ENCODE data around the gene DOP1B. TPM values are rescaled to one million over a fixed set of nuclear protein-coding genes. Genes with fewer than 3 reads are reported as not detected.

The DOP1B gene
- total RNA-seq, 4 donors from 2014 or later = 6.9 to 17.7 (median 15.1) TPM

DNA sequence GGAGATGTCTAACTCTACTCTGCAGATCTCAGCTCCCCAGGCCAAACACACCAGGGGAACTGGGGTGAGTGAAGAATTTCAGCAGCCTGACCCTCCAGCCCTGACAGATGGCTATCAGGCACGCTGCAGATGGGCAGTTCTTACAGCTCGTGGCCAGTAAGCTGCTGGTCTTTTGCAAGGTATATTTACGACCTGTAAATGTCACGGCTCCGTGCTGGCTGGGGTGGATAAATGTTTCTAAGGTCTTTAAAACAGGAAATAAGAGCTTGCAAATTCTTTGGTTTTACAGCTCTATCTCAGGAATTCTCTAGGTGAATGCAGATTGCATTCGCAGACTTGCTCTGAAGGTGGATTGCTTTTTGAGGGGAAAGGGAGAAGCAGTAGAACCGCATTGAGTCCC is 10.1 kb downstream of the DOP1B start:
- TF ChIP-seq, protein P1, sequence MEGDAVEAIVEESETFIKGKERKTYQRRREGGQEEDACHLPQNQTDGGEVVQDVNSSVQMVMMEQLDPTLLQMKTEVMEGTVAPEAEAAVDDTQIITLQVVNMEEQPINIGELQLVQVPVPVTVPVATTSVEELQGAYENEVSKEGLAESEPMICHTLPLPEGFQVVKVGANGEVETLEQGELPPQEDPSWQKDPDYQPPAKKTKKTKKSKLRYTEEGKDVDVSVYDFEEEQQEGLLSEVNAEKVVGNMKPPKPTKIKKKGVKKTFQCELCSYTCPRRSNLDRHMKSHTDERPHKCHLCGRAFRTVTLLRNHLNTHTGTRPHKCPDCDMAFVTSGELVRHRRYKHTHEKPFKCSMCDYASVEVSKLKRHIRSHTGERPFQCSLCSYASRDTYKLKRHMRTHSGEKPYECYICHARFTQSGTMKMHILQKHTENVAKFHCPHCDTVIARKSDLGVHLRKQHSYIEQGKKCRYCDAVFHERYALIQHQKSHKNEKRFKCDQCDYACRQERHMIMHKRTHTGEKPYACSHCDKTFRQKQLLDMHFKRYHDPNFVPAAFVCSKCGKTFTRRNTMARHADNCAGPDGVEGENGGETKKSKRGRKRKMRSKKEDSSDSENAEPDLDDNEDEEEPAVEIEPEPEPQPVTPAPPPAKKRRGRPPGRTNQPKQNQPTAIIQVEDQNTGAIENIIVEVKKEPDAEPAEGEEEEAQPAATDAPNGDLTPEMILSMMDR (IDR thresholded peaks at IDR 0.05) = no peak
- DNase-seq (ENCODE audit: low spot score) (no peak), ATAC-seq (ENCODE audit: low FRiP score) (no peak)

DNA sequence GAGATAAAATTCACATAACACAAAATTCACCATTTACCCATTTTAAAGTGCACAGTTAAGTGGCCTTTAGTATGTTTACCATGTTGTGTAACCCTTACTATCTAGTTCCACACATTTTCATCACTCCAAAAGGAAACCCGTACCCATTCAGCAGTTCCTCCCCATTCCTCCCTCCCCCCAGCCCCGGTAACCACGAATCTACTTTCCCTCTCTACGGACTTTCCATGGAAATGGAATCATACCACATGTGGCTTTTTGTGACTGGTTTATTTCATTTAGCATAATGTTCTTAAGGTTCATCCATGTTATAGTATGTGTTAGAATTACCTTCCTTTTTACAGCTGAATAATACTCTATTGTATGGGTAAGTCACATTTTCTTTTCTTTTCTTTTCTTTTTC is 10.9 kb downstream of the DOP1B start:
- DNase-seq (ENCODE audit: low spot score) = no peak
- no peak for ATAC-seq (ENCODE audit: low FRiP score)
- TF ChIP-seq, protein P1 (IDR thresholded peaks at IDR 0.05) = no peak

DNA sequence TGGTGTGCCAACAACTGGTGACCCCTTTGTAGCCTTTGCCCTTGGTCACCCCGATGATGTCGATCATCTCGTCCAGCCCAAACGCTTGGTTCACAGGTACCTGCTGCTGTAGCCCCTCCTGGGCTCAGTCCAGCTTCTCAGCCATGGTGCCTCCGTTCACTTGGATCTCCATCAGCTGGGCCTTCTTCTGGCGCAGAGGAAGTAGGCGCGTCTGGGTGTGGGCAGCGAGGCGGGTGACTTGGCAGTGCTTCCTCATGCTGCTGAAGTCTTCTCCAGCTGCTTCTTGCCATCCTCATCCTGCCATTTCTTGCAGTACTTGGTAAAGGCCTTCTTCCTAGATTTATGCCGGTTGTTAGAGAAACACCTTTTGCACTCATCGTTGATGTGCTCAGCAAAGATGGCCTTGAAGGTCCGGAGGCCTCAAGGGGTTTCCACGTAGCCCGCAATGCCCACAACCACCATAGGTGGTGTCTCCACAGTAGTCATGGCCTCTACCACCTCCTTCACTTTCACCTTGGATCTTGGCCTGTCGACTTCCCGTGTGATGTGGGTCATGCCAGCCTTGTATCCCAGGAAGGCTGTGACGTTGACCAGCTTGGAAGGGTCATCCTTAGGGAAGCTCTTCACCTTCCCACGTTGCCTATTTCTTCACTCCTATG is 13.0 kb downstream of the DOP1B start:
- DNase-seq (ENCODE audit: low spot score) (no peak), ATAC-seq (ENCODE audit: low FRiP score) (no peak)
- TF ChIP-seq, protein P1 (IDR thresholded peaks at IDR 0.05) = no peak

DNA sequence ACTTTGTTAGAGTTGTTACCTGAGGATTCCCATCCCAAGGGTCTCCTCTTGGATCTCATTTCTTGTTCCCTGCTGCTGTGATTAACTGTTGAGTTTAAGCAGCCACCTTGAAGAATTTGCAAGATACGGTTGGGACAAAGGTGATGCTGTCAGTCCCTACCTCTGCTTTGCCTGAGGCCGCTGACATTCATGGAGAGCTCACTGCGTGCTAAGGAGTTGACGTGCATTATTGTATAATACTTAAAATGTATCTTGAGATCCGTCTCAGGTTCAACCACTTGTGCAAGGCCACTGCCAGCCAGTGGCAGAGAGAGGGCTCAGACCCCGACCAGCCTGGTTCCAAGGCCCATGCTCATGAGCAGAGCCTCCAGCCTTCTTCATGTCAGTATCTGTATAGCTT is 14.2 kb downstream of the DOP1B start:
- TF ChIP-seq, protein P1 (IDR thresholded peaks at IDR 0.05) = no peak
- ATAC-seq (ENCODE audit: low FRiP score) (no peak), DNase-seq (ENCODE audit: low spot score) (no peak)

DNA sequence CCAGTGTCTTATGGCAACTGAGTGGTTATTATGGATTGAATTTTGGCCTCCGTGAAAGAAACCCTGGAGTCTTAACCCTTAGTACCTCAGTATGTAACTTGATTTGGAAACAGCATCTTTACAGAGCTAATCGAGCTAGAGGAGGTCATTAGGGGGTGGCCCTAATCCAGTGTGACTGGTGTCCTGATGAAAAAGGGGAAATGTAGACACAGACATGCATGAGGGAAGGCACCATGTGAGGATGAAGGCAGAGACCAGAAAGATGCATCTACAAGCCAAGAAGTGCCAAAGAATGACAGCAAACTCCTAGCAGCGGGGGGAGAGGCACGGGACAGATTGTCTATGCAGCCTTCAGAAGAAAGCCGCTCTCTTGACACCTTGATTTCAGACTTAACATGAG is 14.7 kb downstream of the DOP1B start:
- no peak for ATAC-seq (ENCODE audit: low FRiP score)
- TF ChIP-seq, protein P1 (IDR thresholded peaks at IDR 0.05) = no peak
- no peak for DNase-seq (ENCODE audit: low spot score)

DNA sequence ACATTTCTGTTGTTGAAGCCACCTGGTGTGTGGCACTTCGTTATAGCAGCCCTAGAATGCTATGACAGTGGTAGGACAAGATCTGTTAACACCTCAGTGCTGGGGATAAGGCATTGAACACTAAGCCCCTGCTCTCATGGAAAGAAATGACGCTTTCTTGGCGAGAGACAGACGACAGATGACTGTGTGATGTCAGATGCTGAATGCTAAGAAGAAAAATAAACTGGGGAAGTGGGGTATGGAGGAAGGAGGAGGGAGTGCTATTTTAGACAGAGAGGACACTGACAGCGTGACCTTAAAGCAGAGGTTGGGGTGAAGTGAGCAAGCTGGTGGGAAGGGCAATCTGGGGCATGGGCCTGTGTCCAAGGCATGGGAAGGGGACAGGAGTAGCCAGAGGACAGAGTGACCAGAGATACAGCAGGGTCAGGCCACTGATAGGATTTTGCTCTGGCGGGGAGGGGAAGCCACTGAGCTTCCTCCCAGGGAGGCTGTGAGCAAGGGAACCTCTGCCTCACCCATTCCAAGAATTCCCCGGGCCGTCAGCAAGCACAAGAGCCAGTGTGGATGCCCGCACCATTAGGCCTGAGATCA is 15.2 kb downstream of the DOP1B start:
- DNase-seq (ENCODE audit: low spot score) (no peak), ATAC-seq (ENCODE audit: low FRiP score) (no peak)
- TF ChIP-seq, protein P1 (IDR thresholded peaks at IDR 0.05) = no peak

DNA sequence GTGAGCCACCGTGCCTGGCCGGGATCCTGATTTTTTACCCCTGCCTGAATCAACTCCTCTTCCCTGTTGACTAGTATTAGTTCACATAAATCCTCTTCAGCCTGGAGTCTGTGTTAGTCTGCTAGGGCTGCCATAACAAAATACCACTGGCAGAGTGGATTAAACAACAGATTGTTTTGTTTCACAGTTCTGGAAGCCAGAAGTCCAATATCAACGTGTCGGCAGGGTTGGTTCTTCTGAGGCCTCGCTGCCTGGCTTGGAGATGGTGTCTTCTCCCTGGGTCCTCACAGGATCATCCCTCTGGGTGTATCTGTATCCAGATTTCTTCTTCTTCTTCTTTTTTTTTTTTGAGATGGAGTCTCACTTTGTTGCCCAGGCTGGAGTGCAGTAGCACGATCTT is 18.2 kb downstream of the DOP1B start:
- ATAC-seq (ENCODE audit: low FRiP score) = no peak

More for the DNA sequence above, 18.2 kb downstream of the DOP1B start:
- TF ChIP-seq, protein P1 (IDR thresholded peaks at IDR 0.05) = no peak
- DNase-seq (ENCODE audit: low spot score) = no peak
